SIG-M5 treated with dmso at 0.1 percent for 504 hours (cell line): ENCODE results near the gene BBX.
A peak's percentile ranks its signal among the peaks of the same experiment; 100 is the strongest.

Experiments used
- DNase-seq: peaks from one replicate; lab custom pipeline; 2025; ENCODE audit not compliant: unreplicated experiment; lab: John Stamatoyannopoulos, UW

Gene BBX

GRCh38 chr3:107738486-107739183 is 215.9 kb downstream of the BBX start:
- DNase-seq = no peak

- DNase-seq = no peak
Observed at GRCh38 chr3:107739227-107739626, 216.5 kb downstream of the BBX start.

GRCh38 chr3:107740992-107741896 is 218.5 kb downstream of the BBX start:
- peak; percentile 19 for DNase-seq

- DNase-seq = no peak
Observed at GRCh38 chr3:107745354-107745753, 222.6 kb downstream of the BBX start.

- peak; percentile 43 for DNase-seq
Observed at GRCh38 chr3:107752202-107752990, 229.6 kb downstream of the BBX start.

- peak; percentile 56 for DNase-seq
Observed at GRCh38 chr3:107753494-107753893, 230.7 kb downstream of the BBX start.

GRCh38 chr3:107753976-107754375 is 231.2 kb downstream of the BBX start:
- no peak for DNase-seq

- DNase-seq = no peak
Observed at GRCh38 chr3:107756649-107757048, 233.9 kb downstream of the BBX start.

GRCh38 chr3:107757140-107757539 is 234.4 kb downstream of the BBX start:
- no peak for DNase-seq

GRCh38 chr3:107760144-107760543 is 237.4 kb downstream of the BBX start:
- no peak for DNase-seq

GRCh38 chr3:107761391-107761790 is 238.6 kb downstream of the BBX start:
- no peak for DNase-seq

GRCh38 chr3:107765524-107765923 is 242.8 kb downstream of the BBX start:
- no peak for DNase-seq

- DNase-seq = peak; percentile 94
Observed at GRCh38 chr3:107767897-107768605, 245.3 kb downstream of the BBX start.

GRCh38 chr3:107769882-107770281 is 247.1 kb downstream of the BBX start:
- no peak for DNase-seq

GRCh38 chr3:107772016-107772415 is 249.3 kb downstream of the BBX start:
- no peak for DNase-seq

GRCh38 chr3:107775974-107776373 is 253.2 kb downstream of the BBX start:
- no peak for DNase-seq

GRCh38 chr3:107781253-107781652 is 258.5 kb downstream of the BBX start:
- DNase-seq = no peak

- DNase-seq = no peak
Observed at GRCh38 chr3:107782054-107782453, 259.3 kb downstream of the BBX start.

GRCh38 chr3:107790612-107791011 is 267.9 kb downstream of the BBX start:
- no peak for DNase-seq

GRCh38 chr3:107791027-107791426 is 268.3 kb downstream of the BBX start:
- no peak for DNase-seq

- DNase-seq = no peak
Observed at GRCh38 chr3:107791450-107791849, 268.7 kb downstream of the BBX start.
